Measurements from ENCODE around the gene GRIA1.

GRIA1 gene

DNA sequence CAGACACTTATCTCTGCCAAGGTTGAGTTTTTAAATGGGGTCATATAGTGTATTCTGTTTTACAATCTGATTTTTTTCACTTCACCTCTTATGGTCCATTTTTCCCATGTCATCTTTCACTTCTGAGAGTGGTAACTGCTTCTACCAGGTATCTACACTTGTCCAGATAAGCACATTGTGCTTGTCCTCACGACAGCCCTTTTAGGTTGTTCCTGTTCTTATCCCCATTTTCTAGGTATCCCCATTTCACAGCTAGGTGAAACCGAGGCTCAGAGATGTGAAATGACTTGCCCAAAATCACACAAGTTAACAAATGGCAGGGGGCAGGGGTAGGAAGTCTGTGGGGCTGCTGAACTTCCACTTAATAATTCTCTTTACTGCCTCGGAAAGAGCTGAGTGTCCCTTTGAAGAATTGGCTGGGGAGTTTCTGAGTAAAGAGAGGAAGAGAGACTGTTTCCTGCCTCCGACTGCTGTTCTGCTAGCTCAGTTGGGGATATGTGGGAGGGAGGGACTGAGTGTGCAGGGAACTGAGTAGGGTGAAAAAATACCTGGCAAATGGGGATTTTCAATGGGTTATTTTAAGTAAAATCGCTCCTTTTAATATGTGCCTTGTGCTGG lies 255.4 kb downstream of the GRIA1 start:
- no peak for DNase-seq

DNA sequence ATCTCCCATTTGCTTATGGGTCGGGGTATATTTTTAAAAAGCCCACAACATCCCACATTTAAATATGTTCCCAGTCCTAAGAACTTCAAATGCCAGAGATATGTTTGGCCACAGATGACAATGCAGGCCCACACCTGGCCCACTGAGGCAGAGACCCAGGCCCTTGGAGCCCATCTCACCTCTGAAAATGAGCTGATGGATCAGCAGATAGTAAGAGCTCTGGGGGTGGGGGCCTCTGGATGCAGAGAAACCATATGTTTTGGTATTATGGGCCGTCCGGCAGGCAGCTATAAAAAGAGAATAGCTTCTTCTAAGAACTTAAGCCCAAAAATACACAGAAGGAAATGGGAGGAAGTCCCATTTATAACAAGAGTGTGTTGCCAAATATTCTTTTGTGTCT lies 256.0 kb downstream of the GRIA1 start:
- no peak for DNase-seq

DNA sequence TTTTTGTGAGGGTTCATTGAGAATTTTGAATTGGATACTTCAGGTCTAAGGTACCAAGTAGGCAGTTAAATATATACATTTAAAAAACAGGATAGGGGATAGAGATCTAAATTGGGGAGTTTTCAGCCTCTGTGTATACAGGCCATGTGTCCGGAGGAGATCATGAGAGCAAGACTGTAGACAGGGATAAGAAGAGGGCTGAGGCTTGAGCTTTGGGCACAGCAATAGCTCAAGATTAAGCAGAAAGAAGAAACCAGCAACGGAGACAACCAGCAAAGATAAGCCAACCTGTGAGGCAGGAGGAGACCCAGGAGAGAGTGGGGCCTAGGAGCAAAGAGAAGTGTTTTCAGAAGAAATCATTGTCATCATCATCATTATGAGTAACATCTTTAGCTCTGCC lies 258.4 kb downstream of the GRIA1 start:
- no peak for DNase-seq

DNA sequence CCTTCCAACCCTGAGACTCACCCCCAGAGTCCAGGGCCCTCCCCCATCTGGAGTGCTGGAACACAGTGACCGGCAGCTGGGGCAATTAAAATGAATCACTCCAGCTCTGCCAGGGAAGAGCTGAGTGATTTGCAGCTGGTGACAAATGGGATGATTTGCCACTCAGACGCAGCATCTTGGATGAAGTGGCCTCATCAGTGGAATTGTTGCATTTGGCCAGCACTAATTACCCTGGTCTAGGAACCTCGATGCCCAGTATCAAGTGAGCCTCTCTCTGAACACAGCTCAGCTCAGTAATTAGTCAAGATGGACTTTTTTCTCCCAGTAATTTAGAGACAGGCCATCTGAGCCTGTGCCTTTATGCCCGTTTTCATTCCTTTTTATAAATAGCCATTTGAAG lies 259.5 kb downstream of the GRIA1 start:
- no peak for DNase-seq

DNA sequence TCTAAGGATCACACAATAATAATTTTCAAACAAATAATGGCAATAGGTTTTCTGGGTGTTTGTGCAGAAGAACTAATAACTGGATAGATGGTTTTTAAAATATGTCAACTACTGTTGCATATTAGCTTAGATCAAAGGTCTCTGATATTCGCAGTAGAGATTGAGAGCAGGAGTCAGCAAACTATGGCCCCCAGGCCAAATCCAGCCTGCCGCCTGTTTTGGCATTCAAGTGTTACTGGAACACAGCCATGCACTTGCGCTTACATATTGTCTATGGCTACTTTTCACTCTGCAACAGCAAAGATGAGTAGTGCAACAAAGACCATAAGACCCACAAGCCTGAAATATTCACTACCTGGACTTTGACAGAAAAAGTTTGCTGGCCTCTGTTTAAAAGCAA lies 260.8 kb downstream of the GRIA1 start:
- DNase-seq, result no peak

DNA sequence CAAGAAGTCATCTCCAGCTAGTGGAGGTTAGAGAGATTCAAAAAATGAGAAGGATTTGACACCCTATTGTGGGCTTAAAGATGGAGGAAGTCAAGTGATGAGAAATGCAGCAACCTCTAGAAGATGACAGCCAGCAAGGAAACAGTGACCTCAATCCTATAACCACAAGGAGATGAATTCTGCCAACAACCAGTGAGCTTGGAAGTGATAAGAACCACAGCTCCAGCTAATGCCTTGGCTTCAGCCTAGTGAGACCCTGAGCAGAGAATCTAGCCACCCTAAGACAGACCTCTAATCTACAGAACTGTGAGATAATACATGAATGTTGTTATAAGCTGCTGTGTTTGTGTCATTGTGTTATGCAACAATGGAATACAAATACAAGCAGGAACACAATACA lies 262.4 kb downstream of the GRIA1 start:
- DNase-seq, result no peak

DNA sequence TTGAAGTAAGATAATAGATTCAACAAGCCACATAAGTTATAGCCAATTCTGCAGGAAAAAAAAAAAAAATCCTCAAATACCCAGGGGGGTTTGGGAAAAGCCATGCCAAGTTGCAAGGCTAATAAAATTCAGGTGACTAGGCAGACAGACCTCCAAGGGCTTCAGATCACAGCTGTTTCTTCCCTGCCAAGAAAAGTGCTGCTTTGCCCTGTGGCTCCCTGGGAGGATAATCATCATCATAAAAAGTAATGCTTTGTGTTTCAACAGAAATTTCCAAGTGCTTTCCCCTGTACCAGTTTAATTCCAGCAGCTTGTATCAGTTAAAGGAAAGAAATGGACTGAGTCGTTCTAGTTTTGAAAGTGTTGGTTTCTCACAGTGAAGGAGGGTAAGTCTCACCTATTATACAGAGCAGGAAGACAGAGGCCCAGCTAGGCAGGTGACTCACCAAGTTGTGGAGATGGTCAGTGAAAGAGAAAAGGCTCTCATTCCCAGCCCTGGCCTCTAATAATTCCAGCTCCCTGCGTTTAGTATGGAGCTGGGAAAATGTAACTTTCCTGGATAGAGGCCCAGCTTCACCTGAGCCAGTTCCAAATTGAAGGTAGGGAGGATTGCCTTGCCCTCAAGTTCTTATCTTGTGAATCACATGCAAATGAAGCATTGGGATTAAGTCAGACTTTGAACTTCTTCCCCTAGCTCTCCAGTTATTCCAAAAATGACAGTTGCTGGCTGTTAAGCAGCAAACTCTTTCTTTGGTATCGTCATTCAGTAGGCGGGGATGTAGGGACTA lies 263.4 kb downstream of the GRIA1 start:
- DNase-seq, result no peak

DNA sequence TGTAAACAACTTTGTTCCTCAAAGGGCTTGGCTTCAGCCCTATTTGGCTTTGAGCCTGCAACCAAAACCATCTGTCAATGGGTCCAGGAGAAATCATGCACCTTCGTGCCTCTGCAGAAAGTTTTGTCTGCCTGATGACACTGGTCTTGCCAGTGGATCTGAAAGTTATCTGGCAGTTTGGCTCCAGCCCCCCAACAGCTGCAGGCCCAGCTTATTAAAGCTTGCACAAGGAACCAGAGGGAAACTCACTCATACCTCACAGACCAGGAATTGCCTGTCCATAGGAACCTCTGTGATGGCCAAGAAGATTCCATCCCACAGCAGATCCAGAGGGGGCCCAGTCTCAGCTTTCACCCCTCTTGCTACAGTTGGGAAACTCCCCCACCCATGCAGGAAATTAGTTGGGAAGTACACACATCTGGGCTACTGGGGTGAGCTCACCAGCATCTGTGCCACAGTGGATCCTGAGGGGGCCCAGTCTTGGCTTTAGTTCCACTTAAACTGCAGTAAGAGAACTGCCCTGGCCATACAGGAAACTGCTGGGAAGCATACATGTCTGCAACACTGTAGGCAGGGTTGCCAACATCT lies 265.5 kb downstream of the GRIA1 start:
- no peak for DNase-seq

DNA sequence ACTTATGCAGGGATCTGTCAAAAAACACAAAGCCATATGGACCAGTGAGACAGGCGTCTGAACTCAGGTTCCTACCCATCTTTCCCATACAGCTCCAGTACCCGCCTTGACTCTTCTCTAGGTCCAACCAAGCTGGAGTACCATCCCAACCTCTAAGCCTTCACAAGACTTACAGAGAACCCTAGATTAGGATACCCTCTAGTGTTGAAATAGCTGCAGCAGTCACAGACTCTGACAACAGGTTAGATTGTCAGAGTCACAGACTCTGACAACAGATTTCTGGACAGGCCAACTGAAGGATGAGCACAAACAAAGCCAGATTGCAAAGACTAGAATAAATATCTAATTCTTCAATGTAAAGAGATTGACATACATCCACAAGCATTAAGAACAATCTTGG lies 266.1 kb downstream of the GRIA1 start:
- no peak for DNase-seq

DNA sequence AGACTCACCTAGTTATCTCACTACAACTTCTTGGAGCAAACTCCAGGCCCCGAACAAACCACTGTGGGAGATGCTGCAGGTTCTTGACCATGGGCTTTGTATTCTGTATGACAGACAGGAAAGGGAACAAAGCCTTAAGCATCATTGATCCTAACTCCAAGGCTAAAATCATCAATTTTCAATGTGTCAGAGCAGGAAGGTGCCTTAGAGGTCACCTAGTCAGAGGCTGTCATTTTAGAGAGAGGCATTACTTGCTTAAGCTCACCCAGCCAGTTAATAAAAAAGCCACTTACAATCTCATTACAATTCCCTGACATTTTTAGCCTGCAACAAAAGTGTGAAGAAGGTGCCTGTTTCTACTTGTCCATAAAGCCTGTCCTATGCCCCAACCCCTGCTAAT lies 275.5 kb downstream of the GRIA1 start:
- no peak for DNase-seq

DNA sequence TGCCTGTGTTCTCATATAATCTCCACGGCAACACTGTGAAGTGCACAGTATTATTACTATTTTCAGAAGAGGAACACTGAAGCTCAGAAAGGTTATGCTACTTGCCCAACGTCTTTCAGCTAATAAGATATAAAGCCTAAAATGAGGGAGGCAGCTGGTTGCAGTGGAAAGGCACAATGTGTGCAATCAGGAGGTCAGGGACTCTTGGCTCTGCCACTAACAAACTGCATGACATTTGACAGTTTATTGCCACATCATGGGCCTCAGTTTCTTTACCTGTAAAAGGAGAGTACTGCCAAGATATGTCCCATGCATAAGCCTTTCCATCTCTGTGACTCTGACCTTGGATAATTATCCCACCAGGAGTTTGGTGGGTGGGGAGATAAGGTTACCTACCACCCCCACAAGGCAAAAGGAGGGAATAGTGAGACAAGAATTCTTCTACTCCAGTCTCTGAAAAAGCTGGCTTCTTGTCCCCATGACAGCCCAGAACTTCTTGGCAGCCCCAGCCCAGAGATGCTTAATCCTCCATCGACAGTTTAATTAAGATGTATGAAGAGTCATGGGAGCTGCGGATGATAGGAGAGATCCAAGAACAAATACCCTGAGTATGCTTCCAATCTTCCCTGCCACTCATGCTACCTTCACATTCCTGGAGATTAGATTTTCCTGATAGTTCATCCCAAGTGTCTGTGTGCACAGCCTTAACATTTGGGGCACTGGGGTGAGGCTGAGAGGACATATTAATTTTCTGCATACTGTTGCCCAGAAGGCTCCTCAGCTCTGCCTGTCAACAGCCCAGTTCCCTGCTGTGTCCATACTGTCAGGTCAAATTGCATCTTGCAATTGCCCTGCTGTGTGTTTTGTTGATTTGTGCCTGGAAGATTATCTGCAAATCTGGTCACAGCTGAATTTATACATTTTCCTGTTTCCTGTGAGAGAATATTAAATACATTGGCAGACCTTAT lies 277.0 kb downstream of the GRIA1 start:
- DNase-seq, result no peak

DNA sequence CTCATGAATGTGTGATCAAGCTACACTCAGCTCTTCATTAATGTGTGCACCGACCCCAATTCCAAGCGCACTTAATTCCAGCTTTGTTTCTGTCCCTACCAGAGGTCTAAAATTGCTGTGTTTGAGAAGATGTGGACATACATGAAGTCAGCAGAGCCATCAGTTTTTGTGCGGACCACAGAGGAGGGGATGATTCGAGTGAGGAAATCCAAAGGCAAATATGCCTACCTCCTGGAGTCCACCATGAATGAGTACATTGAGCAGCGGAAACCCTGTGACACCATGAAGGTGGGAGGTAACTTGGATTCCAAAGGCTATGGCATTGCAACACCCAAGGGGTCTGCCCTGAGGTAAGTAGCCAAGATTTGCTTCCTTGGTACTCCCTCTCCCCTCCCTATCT lies 279.6 kb downstream of the GRIA1 start:
- no peak for DNase-seq

DNA sequence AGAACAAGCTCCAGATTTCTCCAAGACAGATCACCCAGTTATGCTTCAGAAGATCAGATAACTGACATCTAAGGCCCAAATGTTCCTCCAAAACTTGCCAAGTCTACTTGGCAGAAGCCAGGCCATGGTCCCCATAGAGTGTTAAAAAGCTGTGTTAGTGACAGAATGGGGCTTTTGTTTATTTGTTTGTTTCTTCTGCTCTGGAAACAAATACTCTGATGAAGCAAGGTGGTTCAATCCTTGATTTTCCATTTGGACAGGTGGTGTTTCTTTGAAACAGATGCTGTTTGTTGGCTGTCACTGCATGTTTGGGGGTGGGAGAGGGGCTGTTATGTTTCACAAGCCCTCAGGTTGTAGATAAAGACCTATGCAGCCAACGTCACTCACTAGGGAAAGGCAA lies 284.2 kb downstream of the GRIA1 start:
- no peak for DNase-seq

DNA sequence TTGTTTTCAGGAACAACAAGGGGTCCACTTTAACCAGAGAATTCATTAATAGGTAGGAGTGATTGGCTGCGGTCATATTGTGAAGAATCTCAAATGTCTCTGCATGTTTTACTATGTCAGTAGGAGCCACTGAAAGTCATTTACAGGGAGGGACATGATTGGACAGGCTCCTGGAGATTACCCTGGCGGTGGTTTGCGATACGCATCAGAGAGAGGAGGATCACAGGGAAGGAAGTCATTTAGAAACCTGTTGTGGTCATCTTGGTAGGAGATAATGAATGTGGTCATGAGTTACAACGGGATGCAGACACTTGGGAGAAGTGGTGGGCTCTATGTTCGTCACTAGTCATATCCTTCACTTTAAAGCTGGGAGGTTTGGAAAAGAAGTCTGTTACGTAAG lies 285.5 kb downstream of the GRIA1 start:
- DNase-seq, result no peak

DNA sequence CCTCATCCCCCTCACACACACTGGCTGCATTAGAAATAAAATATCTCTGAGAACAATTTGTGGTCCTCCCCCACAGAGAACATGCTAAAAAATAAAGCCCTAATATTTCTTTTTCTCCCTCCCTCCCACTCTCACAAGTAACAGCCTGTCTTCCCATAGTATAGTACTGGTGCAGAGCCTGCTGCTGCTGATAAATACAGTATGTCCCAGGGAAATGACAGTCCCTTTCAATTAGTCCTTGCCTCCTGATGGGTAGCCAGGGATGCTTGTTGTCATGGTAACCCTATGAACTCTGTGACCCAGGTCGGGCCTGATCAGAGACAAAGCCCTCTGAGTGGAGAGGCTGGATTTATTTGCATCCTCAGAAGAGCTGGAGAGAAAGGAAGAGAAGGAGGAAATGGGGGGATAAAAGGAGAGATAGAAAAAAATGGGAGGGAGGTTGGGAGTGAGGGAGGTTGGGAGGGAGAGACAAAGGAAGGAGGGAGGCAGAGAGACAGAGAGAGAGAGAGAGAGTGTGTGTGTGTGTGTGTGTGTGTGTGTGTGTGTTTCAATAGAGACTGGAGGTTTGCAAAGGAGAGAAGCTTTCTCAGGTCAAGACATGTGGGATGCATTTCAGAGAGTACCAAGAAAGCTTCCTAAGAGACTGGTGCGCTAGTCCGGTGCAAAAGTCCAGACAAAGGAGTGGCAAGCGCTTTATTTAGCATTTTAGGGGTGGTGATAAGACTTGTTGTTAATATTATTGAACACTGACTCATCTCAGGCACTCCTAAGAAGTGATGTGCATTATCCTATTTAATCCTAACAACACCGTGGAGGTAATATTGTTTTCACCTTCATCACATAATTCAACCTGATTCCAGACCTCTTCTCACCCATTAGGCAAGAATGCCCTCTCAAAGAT lies 287.5 kb downstream of the GRIA1 start:
- no peak for DNase-seq

DNA sequence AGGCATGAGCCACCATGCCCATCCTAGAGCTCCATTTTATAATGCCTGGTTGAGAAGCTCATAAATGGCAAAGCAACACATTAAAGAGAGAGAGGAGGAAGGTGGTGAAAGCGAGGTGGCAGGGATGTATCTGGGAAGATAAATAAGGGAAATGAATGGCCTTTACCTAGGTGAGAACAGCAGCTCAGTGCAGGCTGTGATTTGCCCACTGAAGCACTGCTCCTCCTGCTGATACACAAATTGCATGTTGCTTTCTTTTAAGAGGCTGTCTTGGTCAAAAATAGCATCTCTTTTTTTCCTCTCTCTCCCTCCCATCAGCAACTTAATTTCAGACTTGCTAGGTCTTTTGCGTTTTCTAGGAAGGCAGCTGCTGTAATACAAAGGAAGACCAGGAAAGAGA lies 289.4 kb downstream of the GRIA1 start:
- DNase-seq, result no peak

DNA sequence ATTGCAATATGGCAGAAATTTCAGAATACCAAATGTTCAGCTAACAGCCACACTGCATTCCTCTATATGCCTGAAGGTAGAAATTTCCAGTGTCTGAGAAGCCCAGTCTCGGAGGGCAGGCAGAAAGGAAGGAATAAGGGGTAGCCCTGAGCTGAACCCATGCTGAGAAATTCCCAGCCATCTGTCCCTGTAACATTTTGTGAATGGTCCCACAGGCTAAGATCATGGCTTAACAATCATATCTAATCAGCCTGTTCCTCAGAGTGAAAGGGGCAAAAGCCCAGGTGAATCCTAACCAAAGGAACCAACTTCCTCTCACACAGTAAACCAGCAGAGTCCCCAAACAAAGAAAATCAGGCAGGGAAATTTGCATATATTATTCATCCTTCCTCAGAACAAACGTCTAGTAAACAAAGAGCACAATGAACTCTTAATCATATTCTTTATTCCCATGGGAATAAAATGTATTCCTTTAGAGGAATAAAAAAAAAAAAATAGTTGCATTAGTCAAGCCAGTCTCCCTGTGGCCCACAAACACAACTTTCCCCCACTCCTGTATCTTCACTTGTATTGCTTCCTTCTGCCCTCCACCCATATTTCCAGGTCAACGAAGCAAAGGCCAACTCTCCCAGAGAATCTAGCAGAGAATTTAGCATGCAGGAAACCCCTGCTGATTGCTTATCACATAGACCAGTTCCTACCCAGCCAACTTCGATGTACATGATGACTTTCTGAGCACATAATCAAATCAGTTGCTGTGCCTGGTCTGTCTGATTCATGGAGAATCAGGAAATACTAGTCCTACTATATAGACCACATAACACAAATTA lies 290.6 kb downstream of the GRIA1 start:
- no peak for DNase-seq

DNA sequence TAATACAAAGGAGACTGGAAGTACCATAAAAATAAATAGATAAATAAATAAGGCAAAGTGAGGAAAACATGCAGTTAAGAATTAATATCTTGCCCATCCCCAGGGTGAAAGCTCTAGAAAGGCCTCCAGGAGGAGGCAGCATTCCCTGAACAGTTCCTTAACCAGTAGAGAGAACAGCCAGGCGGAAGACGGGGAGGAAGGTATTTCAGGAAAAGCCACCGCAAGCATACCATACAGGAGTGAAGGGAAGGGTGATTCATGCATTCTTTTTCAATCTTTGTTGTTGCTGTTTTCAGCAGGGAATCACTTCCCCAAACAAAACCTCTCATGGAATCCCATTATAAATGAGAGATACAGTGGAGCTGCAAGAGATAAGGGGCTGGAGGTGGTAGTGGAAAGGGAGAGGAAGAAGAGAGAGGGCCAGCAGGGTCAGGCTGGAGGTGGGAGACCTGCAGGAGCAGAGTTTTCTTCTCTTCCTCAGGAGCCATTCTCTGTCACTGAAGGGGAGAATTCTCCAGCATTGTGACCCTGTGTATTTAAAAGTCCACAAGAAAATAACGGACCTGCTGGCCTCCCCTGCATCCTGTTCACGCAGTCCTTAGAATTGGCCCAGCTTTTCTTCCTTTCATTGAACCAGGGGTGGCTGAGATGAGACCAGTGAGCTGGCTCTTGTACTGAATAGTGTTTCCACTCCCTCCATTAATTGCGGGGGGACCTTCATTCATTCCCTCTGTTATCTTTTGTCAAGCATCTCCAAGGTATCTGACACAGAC lies 292.3 kb downstream of the GRIA1 start:
- no peak for DNase-seq

DNA sequence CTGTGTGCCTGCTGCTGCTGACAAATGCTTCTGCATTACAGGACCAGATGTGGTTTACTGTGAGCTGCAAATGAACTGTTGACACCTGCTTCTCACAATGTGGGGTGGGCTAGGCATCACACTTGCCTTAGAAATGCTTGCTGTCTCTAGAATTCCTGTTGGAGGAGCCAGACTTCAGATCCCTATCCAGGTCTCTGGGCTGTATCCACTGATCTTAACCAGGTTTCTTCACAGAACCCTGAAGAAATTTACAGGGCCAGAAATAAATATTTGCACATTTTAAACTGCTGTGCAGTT lies 292.8 kb downstream of the GRIA1 start:
- no peak for DNase-seq

DNA sequence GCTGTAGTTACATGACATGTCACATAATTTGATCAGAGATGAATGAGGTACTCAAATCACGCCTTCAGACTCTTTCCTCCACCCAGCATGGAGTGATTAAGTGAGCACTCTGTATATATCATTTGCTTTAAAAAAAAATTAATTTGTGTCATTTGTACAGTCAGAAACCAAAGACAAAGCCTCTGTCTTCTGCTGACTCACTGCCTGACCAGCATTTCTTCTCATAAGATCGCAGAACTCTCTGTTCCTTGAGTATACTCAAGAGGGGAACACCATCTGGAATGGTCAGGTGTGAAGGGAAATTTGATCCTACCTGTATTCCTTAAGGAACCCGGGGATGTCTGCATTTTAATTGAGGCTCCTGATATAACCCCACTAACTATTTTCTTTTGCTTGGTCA lies 293.8 kb downstream of the GRIA1 start:
- DNase-seq, result no peak

DNA sequence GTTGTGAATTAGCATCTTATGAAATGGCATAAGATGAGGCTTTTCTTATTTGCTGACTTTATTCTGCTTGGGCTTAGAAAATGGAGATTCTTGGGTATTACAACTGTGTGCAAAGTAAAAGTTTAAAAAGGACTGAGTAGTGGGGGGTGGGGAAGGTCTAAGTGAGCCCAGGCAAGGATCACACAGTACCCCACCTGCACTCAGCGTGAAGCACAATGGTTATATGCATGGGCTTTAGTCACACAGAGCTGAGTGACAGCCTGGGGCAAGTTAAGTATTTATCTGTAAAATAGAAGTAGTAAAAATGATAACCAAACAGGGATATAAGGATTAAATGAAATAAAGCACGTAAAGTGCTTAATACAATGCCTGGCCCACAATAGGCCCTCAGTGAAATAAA lies 300.9 kb downstream of the GRIA1 start:
- no peak for DNase-seq

Data from CD4-positive, alpha-beta T cell treated with Interferon gamma for 1 hour (primary cell).